DMS53 treated with DMSO at 0.1 percent for 48 hours (cell line): Measurements from ENCODE around the gene CRTC2.
"Not testable (repeated sequence)": the region's sequence is repeated elsewhere in the genome, so short reads cannot be mapped to it uniquely, and the experiment has no call there.

Source experiments
- DNase-seq: peaks from one replicate; lab custom pipeline; 2025; ENCODE audit not compliant: unreplicated experiment; lab: John Stamatoyannopoulos, UW

Gene CRTC2

GRCh38 chr1:153958111-153958960 is at the start of gene CRTC2:
Gene CRTC2 (minus strand): TSS chr1:153958612. CDS start chr1:153958497, 115 bp downstream.
- peak; percentile 98 for DNase-seq

GRCh38 chr1:154006136-154006535 is 47.7 kb upstream of the CRTC2 start:
- DNase-seq = no peak

GRCh38 chr1:154000420-154000819 is 42.0 kb upstream of the CRTC2 start:
- DNase-seq = no peak

- not testable (repeated sequence) for DNase-seq
Observed at GRCh38 chr1:153996882-153997281, 38.5 kb upstream of the CRTC2 start.

- no peak for DNase-seq
Observed at GRCh38 chr1:153995640-153996039, 37.2 kb upstream of the CRTC2 start.

GRCh38 chr1:153995202-153995601 is 36.8 kb upstream of the CRTC2 start:
- DNase-seq = no peak

- DNase-seq = no peak
Observed at GRCh38 chr1:153991806-153992205, 33.4 kb upstream of the CRTC2 start.

GRCh38 chr1:153991151-153991630 is 32.8 kb upstream of the CRTC2 start:
- no peak for DNase-seq

- peak; percentile 97 for DNase-seq
Observed at GRCh38 chr1:153990468-153991150, 32.2 kb upstream of the CRTC2 start, which contains the start of gene RPS27. Gene RPS27 (plus strand): TSS chr1:153990762. CDS start chr1:153990797, 35 bp downstream.

GRCh38 chr1:153987621-153988020 is 29.2 kb upstream of the CRTC2 start:
- DNase-seq = no peak

GRCh38 chr1:153985941-153986761 is 27.7 kb upstream of the CRTC2 start, which contains the start of gene RAB13:
Gene RAB13 (minus strand): TSS chr1:153986339. CDS start chr1:153986236, 103 bp downstream.
- DNase-seq = peak; percentile 82

GRCh38 chr1:153985341-153985912 is 27.0 kb upstream of the CRTC2 start:
- no peak for DNase-seq

GRCh38 chr1:153984123-153984894 is 25.9 kb upstream of the CRTC2 start:
- no peak for DNase-seq

GRCh38 chr1:153981735-153982134 is 23.3 kb upstream of the CRTC2 start:
- DNase-seq = not testable (repeated sequence)

- DNase-seq = not testable (repeated sequence)
Observed at GRCh38 chr1:153979091-153979490, 20.7 kb upstream of the CRTC2 start.

- DNase-seq = no peak
Observed at GRCh38 chr1:153978274-153978909, 20.0 kb upstream of the CRTC2 start.

GRCh38 chr1:153977250-153978240 is 19.1 kb upstream of the CRTC2 start, which contains the start of gene JTB:
Gene JTB (minus strand): TSS chr1:153977674. CDS start chr1:153977252, 422 bp downstream.
- DNase-seq = peak; percentile 57

GRCh38 chr1:153976819-153977249 is 18.4 kb upstream of the CRTC2 start:
- DNase-seq = no peak
